Activated CD4-positive, alpha-beta T cell treated with anti-CD3 and anti-CD28 coated beads for 48 hours (primary cell): ENCODE results near the gene KCTD19.

Source experiments
- DNase-seq: peaks from one replicate; pipeline ENCODE4 v3.0.0-alpha.2; 2020

KCTD19 gene

DNA sequence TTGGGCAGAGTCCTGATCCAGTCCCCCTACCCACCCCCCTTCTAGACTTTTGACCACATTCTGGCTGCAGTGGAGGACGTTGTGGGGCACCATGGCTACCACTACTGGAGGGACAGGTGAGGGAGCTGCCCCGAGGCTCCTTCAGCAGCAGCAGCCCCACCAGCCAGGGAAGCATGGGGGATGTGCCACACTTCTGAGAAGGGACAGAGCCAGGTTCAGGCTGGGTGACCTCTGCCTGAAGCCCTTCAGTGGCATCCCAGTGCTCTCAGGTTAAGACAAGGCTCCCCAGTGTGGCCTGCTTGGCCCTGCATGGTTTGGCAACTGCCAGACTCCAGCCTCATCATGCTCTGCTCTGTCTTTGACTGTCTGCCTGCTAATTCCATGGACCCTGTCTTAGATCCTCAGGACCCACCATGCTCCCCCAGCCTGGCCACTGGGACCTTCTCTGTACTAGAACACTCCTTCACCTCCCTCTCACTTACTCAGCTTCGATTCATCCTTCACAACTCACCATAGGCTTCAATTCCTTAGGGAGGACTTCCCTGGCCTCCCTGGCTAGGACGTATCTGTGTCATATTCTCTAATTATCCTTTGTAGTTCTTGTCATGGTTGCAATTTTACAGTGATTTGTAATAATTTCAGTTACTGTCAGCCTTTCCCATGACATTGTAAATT is 68.9 kb downstream of the KCTD19 start:
- no peak for DNase-seq

DNA sequence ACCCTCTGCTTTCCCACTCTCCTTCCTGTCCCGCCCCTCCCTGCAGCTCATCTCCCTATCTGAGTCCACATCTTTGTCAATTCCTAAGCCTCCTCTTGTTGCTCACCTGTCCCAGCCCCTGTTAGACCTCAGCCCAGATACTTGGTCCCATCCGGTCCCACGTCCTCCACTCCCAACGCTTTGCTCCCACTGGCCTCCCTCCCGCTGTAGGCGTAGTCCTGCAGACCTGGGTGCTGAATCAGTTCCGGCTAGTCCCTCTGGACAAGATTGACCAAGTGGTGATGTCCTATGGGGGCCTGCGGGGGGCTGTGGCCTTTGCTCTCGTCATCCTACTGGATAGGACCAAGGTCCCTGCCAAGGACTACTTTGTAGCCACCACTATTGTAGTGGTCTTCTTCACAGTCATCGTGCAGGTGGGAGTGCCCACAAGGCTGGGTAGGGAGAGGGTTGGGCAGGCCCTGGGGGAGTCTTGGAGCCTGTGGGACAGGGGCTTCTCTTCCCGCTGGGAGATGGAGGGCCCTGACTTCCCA is 69.8 kb downstream of the KCTD19 start:
- DNase-seq: no peak

DNA sequence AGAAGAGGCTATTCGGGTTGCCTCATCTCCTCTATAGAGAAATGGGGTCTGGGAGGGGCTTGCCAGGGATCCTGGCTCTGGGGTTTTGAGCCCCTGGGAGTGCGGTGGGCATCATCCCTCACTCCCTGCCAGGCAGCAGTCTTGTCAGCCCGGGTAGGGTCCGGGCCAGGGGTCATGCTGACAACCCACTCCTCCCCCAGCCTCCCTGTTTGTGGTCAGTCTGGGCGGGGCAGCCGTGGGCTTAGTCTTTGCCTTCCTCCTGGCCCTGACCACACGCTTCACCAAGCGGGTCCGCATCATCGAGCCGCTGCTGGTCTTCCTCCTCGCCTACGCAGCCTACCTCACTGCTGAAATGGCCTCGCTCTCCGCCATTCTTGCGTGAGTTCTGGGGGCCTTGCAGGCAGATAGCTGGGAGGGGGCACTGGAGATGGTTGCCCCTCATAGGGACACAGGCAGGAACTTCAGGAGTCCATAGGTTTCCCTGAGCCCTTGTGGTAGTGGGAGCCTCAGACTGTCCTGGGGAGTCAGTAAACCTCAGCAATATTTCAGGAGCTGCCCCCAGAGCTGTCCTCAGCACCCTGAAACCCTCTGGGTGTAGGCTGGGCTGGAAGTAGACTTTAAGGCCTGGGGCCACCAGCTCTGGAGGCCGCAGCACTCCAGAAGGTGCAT is 70.9 kb downstream of the KCTD19 start:
- DNase-seq: no peak

DNA sequence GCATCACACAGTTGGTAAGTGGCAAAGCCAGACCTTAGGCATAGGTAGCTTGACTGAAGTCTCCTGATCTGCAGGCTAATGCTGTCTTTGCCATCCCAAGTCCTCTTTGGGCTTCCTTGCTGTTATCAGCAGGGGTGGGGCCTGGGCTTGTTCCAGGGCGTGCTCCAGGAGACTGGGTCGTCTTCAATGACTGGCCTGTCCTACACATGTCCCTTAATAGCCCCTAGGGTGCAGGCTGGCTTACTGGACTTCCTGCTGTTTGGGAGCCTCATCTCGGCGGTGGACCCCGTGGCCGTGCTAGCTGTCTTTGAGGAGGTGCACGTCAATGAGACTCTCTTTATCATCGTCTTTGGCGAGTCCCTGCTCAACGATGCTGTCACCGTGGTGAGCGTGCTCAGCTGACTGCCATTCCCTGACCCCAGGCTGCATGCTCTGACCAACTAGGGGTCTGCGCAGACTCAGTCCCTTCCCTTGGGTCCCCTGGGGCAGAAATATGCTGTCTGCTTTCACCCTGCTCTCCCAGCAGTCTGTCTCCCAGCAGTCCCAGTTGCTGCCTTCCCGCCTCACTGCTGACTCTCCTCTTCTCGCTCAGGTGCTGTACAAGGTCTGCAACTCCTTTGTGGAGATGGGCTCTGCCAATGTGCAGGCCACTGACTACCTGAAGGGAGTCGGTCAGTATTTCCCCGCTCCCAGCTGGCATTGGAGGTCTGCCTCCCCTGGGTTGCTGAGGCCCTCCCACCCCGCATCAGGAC is 71.6 kb downstream of the KCTD19 start:
- DNase-seq: no peak

DNA sequence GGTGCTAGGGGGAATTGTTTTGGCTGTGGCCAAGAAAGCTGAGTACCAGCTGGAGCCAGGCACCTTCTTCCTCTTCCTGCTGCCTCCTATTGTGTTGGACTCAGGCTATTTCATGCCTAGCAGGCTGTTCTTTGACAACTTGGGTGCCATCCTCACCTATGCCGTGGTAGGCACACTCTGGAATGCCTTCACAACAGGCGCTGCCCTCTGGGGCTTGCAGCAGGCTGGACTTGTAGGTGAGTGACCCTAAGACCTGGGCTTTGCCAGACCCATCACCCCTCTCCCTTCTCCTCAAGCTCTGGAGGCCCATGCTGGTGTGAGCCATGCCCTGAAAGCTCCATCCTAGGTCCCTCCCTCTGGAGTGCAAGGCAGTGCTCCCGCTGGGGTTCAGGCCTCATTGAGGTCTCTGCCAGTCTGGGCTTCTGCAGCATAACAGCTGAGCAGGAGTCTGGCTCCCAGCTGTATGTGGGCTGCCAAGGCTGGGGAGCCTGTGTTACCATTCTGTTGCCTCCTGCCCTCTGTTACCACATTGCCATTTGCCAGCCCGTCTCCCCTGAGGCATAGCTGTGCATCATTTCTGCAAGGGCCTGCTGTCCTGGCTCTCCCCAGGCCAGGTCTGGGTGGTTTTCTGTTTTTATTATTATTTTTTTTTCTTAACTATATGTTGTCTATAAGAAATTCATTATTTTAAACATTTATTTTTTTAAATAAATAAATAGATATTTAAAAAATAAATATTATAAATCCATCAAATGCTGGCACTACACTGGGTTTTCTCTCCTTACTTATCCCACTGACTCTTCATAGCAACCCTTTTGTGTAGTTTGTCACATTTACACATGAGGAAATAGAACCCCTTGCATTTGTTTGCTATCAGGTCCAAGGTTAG is 73.7 kb downstream of the KCTD19 start:
- no peak for DNase-seq

DNA sequence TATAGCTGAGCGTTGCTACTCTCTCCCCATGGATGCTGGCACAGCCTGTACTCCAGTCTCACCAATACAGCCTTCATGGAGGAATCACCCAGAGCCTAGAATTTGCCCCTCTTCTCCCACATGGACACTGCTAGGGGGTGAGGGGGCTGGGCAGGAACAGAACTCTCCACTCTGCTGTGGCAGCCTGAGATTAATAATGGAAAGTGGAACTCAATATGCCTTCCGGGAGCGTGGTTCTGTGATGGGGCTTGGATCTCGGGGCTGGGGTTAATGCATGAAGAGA is 76.6 kb downstream of the KCTD19 start:
- no peak for DNase-seq

DNA sequence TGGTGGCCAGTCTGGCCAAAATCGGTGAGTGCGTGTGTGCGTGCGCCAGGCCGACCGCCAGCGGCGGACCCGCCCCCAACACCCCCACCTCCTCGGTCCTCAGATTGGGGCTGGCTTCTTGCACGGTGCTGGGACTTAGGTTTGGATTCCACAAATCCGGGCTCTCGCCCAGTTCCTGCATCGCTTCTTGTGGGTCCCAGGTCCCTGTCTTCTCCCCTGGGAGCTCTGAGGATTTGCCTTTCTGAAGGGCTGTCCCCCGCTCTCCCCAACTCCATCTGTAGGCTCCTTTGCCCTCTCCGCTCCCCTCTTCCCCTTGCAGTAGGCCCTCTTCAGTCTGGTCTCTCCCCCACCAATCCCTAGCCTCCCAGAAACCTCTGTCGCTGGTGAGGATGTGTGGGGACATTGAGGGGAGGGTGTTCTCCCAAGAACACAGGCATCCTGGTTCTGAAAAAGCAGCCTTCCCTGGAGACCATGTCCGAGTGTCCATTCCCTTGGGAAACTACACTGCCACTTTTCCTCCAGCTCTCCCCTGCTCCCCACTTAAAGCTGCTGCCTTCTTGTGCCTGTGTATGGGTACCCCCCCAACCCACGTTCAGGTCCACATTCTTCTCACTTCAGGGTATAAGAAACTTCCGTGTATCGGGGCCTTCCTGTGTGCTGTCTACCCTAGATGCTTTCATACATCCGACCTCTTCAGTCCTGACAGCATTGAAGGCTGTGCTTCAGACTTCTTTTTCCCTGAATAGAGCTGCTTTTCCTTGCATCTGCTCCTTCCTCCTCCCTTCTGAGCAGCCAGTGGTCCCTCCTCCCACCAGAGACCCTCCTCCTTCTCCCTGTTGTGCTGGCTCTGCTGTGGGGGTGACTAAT is 77.1 kb downstream of the KCTD19 start:
- no peak for DNase-seq

DNA sequence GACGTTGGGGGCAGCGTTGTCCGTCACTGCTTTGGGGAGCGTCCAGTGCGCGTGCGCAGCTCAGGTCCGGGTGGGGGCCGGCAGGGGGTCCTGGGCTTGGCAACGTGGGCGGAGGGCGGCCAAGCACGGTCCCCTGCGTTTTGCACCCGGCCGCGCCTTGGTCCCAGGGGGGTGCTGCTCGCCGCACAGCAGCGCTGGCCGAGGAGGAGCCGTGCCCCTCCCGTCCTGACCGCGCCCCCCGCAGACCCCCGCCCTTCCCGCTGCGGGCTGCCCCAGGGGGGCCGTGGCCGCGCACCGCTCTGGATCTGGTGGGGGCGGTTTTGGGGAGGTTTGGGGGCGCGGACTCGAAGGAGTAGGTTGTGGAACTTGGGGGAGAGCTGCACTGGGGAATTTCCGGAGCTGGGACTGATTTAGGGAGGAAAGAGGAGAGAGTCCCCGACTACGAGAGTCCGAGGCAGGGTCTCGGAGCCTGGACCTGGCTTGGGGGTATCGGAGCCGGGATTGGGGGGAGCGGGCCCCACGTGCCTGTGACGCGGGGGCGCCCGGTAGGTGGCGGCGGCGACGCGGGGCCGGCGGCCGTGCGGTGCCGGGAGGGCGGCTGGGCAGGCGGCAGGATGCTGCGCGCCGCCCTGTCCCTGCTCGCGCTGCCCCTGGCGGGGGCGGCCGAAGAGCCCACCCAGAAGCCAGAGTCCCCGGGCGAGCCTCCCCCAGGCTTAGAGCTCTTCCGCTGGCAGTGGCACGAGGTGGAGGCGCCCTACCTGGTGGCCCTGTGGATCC is 78.0 kb downstream of the KCTD19 start, which contains the start of gene SLC9A5:
SLC9A5 (plus strand) TSS at position 579 of the 777 bp plus-strand sequence; CDS start at position 615, 36 bp downstream.
- peak; percentile 36 for DNase-seq

DNA sequence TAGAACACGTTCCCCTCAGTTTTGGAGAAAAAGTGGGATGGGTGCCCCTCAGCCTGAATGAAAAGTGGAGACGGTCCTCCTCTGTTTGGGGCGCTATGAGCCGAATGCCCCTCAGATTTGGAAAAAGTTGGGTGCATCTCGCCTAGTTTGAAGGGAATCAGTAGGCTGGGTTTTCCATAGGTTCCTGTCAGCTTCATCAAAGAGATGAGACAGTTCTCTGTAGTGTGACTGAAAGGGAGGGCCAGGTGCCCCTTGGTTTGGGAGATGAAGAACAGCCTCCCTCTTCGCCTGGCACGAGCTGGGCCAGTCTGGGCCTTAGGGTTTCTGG is 78.5 kb downstream of the KCTD19 start:
- no peak for DNase-seq

DNA sequence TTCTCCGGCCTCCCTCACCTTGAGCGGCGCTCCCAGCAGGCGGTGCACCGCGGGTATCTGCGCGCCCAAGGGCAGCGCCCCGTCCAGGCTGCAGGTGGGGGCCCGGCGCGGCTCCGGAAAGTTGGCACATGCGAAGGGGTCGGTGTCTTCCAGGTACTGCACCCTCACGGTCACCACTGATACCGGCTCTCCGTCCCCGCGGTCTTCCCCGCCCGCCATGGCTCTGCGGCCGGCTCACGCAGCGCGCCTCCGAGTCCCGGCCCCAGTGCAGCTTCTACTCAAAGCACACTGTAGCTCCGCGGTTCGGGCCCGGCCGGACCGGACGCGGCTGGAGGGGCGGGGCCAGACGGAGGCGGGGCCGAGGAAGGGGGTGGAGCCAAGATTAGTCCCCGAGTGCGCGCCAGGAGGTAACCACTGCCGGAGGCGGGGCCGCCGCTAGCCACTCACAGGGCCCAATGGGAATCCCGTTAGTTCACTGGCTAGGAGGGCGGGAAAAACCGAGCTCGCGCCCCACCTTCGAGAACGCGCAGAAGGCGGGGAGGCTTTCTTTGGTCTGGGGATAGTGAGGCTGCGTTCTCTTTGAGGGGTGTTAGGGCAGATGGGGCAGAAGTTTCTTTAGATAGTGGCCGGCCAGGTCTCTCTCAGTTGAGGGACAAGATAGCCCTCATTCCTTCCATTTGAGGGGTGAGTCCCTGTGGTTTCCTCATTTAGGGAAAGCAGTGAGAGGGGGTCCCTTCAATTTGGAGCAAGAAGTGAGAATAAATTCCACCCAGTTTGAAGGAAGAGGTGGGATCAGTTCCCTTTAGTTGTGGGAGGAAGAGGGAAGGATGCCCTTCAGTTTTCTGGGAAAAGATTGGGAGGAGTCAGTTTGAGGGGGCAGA is 79.1 kb downstream of the KCTD19 start, which contains the start of gene FHOD1:
FHOD1 (minus strand) TSS at position 290 of the 881 bp plus-strand sequence; CDS start at position 219, 71 bp downstream.
- DNase-seq: peak; percentile 99

DNA sequence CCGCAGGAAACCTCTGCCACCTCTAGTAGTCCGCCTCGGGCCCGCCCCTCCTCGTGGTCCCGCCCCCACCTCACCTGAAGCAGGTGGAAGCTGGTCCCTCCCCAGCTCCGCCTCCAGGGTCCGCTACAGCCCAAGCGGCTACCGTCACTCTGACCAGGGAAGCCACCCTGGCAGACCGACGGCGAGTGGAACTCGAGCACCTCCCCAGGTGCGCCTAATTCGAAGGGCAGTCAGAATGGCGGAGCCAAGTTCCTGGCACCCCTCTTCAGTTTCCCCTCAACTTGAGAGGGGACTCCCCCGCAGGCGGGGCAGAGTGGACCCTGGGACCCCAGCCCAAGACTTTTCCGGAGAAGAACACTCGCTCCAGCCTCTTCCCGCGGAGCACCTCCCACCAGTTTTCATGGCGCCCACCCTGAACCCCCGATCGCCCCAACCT is 79.8 kb downstream of the KCTD19 start:
- DNase-seq: no peak

DNA sequence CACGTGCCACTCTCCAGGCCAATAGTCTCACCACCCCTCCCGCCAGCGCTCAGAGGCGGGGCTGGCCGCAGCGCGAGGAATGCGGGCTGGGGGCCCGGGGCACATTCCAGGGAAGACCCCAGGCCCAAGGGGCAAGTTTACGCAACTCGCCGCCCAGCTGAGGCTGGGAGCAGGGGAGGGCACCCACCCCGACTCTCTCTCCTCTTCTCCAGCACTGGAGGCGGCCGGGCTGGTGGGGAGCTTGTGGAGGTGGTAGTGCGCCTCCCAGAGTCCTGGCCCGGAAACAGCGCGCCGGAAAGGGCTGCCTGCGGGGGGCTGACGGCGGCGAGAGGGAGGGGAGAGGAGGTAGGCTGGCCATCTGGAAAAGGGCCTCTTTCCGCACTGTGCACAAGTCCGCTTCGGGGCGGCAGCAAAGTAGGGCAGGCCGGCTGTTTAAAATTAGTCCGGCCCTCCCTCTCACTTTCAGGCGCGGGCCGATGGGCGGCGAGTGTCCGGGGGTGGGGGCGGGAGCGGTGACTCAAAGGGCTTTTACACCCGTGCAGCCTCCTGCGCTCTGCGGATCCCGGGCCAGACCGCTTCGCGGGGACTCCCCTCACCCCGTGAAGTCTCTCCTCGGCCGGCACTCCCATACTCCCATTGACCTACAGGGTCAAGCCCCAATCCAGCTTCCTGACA is 80.3 kb downstream of the KCTD19 start:
- DNase-seq: peak; percentile 74

DNA sequence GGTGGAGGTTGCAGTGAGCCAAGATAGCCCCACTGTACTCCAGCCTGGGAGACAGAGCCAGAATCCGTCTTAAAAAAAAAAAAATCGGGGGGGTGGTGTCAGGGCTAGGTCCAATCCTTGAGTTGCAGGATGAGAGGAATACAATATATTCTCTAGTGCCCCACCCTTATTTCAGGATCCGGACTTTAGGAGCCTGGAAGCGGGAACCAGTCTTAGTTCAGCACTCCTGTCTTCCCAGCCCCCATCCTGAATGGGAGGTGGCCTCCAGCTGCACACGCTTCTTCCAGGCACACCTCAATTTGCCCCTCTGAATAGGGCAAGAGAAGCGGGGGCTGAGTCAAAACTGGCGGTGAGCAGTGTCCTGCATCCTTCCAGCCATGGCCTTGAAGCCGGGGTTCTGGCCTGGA is 80.9 kb downstream of the KCTD19 start:
- DNase-seq: no peak

DNA sequence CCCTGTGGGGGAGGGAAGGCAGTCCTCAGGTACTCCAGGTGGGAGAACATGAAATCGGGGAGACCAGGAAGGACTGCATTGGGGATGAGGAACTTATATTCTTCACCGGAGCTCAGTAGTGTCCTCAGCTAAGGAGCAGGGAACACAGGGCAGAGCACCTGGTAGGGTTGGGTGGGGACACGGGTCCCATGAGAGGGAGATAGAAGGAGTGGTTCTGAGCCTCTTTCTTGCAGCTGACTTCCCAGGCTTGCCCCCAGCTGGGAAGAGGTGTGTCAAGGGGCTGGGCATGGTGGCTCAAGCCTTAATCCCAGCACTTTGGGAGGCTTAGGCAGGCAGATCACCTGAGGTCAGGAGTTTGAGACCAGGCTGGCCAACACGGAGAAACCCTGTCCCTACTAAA is 81.4 kb downstream of the KCTD19 start:
- no peak for DNase-seq

DNA sequence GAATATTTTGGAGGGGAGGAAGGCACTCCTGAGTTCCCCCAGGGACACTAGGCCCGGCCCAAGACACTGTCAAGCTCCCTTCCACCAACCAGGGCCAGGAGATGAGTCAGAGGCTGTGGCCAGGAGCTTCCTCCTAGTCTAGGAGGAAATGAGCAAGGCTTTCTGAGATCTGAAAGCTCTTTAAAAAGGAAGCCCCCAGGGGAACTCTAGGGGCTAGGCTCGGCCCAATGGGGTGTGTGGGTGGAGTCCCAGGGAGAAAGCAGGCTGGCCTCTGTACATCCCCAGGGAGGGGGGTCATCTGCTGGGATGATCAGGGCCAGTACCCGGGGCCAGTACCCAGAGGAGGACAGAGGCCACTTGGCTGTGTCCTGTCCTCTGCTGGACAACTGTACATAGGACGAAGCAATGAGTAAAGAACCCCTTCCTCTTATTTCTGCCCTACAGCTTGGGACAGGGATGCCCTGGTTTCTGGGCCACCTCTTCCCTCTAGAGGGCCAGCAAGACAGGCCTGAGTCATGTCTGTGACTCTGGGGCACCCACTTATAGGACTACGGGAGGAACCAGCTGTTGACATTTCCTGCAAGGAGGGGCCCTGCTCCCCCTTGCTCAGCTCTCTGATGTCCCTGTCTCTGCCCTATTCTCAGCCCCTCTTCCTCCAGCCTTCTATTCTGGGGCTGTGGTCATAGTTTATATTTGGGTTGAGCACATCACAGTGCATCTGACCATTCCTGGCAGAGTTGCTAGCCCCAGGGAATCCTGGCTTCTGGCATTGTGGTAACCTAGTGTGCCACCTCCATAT is 82.0 kb downstream of the KCTD19 start:
- peak; percentile 87 for DNase-seq

DNA sequence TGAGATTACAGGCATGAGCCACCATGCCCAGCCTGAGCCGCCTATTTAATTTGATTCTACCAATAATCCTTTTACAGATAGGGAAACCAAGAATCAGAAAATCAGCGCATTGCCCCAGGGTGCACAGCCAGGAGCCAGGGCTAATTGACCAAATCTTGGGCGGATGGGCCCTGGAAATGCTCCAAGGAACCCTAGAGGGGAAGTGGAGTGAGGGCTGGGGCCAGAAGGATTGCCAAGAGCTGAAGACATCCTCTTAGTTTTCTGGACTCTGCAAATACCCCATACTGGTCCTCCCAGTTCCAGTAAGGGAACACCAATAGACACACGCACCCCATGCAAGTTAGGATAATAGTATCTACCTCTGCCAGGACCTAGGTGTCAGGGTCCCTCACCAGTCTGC is 83.1 kb downstream of the KCTD19 start:
- no peak for DNase-seq

DNA sequence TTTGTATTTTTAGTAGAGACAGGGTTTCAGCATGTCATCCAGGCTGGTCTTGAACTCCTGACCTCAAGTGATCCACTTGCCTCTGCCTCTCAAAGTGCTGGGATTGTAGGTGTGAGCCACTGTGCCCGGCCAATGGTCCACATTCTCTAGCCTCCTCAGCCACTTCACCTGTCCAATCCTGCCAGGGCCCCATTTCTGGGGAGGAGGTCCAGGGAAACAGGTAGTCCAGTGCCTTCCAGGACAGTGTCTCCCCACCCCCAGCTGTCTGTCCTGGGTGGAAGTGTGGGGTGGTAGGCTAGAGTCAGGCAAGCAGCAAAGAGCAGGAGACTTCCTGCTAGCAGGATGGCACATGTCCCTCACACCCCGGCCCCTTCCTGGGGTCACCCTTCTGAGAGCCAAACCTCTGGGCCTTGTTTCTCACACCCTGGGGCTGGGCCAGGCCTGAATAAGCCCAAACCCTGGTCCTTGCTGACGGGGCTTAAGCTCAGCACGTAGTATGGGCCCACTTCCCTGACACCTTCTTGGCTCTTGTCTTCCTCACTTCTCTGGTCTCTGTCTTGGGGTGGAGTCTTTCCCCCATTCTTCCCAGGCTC is 84.3 kb downstream of the KCTD19 start:
- DNase-seq: no peak
